Lower leg skin (tissue), 3 donors: ENCODE measurements around the gene HTRA2.

Experiments used
- CTCF ChIP-seq, 3 donors: fragments of 450-650 bp; IDR thresholded peaks; one replicate each; pipeline ENCODE4 v1.5.1; 2016; ENCODE audit warnings: antibody characterized with exemption in 3 of 3, mild to moderate bottlenecking in 3 of 3, moderate library complexity in 2 of 3
- POLR2A ChIP-seq, 2 donors: fragments of 450-650 bp; IDR thresholded peaks; one replicate each; pipeline ENCODE4 v1.6.1; 2016 to 2017; ENCODE audit warnings: antibody characterized with exemption in 2 of 2, mild to moderate bottlenecking in 1 of 2, moderate library complexity in 1 of 2

- TF ChIP-seq POLR2A (IDR thresholded peaks at IDR 0.05) (no peak), CTCF (IDR thresholded peaks at IDR 0.05) (no peak)
Measured at GRCh38 chr2:74515981-74516633, 13.6 kb upstream of the HTRA2 start.
